Measurements from ENCODE around the gene C2orf80.

C2orf80 gene

DNA sequence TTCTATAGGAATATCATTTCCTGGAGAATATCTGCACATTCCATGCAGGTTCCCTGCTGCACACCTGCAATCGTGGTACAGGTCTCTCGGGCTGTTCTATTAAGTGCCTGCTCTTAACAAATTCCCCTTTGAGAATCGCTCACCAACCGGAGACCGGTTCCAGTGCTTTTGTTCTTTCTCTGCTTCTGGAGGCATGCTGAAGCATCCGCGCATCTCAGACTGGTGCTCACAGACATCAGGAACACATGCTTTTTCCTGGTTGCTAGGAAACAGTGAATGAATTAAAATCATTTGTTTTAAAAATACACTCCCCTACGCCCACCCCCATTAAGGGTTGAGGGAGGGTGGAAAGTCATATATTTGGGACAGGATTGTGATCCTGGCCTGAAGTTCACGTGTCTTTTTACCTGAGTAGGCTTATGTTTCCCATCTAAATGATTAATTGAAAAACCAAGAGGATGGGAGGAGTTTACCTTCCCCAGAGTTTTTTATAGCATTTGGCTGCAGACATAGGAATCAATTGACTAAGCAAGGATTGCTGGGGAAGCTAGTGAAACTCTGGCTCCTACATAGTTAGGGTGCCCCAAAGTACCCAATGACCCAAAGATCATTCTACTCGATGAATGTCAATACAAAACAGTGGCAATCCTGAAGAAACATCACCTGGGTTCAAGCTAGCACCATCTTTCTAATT, at the start of gene C2orf80:
Gene C2orf80, minus strand, starts transcription at position 221 of the 694 bp plus-strand sequence. CDS start 3,044 bp downstream, outside the sequence.
- TF ChIP-seq RAD21 (IDR thresholded peaks at IDR 0.05; ENCODE audit: low read depth) = no peak
- TF ChIP-seq, protein P1, sequence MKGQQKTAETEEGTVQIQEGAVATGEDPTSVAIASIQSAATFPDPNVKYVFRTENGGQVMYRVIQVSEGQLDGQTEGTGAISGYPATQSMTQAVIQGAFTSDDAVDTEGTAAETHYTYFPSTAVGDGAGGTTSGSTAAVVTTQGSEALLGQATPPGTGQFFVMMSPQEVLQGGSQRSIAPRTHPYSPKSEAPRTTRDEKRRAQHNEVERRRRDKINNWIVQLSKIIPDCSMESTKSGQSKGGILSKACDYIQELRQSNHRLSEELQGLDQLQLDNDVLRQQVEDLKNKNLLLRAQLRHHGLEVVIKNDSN (IDR thresholded peaks at IDR 0.05) = no peak
- no peak for TF ChIP-seq EP300 (IDR thresholded peaks at IDR 0.05; ENCODE audit: borderline replicate concordance)
- TF ChIP-seq, protein P2, sequence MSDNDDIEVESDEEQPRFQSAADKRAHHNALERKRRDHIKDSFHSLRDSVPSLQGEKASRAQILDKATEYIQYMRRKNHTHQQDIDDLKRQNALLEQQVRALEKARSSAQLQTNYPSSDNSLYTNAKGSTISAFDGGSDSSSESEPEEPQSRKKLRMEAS (IDR thresholded peaks at IDR 0.05) = no peak
- TF ChIP-seq, protein P3, sequence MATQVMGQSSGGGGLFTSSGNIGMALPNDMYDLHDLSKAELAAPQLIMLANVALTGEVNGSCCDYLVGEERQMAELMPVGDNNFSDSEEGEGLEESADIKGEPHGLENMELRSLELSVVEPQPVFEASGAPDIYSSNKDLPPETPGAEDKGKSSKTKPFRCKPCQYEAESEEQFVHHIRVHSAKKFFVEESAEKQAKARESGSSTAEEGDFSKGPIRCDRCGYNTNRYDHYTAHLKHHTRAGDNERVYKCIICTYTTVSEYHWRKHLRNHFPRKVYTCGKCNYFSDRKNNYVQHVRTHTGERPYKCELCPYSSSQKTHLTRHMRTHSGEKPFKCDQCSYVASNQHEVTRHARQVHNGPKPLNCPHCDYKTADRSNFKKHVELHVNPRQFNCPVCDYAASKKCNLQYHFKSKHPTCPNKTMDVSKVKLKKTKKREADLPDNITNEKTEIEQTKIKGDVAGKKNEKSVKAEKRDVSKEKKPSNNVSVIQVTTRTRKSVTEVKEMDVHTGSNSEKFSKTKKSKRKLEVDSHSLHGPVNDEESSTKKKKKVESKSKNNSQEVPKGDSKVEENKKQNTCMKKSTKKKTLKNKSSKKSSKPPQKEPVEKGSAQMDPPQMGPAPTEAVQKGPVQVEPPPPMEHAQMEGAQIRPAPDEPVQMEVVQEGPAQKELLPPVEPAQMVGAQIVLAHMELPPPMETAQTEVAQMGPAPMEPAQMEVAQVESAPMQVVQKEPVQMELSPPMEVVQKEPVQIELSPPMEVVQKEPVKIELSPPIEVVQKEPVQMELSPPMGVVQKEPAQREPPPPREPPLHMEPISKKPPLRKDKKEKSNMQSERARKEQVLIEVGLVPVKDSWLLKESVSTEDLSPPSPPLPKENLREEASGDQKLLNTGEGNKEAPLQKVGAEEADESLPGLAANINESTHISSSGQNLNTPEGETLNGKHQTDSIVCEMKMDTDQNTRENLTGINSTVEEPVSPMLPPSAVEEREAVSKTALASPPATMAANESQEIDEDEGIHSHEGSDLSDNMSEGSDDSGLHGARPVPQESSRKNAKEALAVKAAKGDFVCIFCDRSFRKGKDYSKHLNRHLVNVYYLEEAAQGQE (IDR thresholded peaks at IDR 0.05; ENCODE audit: low read depth) = no peak
- no peak for TF ChIP-seq YY1 (IDR thresholded peaks at IDR 0.05; ENCODE audit: low read depth)
- no peak for TF ChIP-seq CEBPB (IDR thresholded peaks at IDR 0.05)
- no peak for TF ChIP-seq TAF1 (IDR thresholded peaks at IDR 0.05; ENCODE audit: low read depth)
- TF ChIP-seq NFIC (IDR thresholded peaks at IDR 0.05) = no peak
- TF ChIP-seq TCF12 (IDR thresholded peaks at IDR 0.05; ENCODE audit: low read depth) = no peak
- no peak for TF ChIP-seq FOXM1 (IDR thresholded peaks at IDR 0.05; ENCODE audit: borderline replicate concordance, low read depth)
- TF ChIP-seq TEAD4 (IDR thresholded peaks at IDR 0.05) = no peak
- TF ChIP-seq ZBTB7A (IDR thresholded peaks at IDR 0.05; ENCODE audit: low read depth) = no peak

DNA sequence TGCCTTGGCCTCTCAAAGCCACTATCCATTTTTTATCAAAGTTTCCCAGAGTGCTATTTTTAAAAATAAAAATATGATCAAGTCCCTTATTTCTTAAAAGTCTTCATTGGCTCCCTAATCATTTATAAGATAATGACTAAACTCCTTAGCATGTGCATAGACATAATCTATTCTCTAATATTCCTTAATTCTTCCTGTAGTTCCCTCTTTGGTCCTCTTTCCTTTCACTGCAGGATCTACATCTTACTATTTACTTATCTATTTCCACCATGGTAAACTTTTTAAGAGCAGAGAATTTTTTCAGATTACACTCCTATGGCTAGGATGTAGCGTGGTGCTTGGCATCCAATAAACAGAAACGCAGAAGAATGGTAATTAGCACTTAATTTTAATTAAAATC, 46.0 kb upstream of the C2orf80 start:
- TF ChIP-seq TCF12 (IDR thresholded peaks at IDR 0.05; ENCODE audit: low read depth) (no peak), FOXM1 (IDR thresholded peaks at IDR 0.05; ENCODE audit: borderline replicate concordance, low read depth) (no peak), TEAD4 (IDR thresholded peaks at IDR 0.05) (no peak), CREB1 (IDR thresholded peaks at IDR 0.05; ENCODE audit: low read depth) (no peak), NFIC (IDR thresholded peaks at IDR 0.05) (no peak), YY1 (IDR thresholded peaks at IDR 0.05; ENCODE audit: low read depth) (no peak), CEBPB (IDR thresholded peaks at IDR 0.05) (no peak), EP300 (IDR thresholded peaks at IDR 0.05; ENCODE audit: borderline replicate concordance) (no peak), ZBTB7A (IDR thresholded peaks at IDR 0.05; ENCODE audit: low read depth) (no peak), RAD21 (IDR thresholded peaks at IDR 0.05; ENCODE audit: low read depth) (no peak), EGR1 (IDR thresholded peaks at IDR 0.05) (no peak), TAF1 (IDR thresholded peaks at IDR 0.05; ENCODE audit: low read depth) (no peak)
- TF ChIP-seq, protein P1 (IDR thresholded peaks at IDR 0.05) = no peak
- TF ChIP-seq, protein P3 (IDR thresholded peaks at IDR 0.05; ENCODE audit: low read depth) = no peak
- TF ChIP-seq, protein P2 (IDR thresholded peaks at IDR 0.05) = no peak

DNA sequence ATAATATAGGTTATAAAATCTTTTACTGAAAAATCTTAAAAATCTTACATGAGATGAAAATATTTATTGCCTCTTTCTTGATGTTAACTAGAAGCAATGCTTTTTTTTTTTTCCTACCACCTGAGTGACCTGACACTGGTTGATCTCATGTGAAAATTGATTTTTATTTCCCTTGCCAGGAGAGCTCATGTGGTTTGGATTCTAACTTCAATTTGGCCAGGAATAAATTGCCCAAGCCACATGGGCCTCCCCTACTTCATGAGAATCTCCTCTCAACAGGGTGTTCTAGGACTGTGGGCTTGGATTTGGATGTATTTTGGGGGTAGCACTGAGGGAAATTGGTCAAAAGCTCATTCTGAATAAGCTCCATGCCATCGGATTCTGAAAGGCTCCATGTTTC, 45.0 kb upstream of the C2orf80 start:
- TF ChIP-seq NFIC (IDR thresholded peaks at IDR 0.05) = no peak
- TF ChIP-seq EP300 (IDR thresholded peaks at IDR 0.05; ENCODE audit: borderline replicate concordance) = no peak
- TF ChIP-seq CREB1 (IDR thresholded peaks at IDR 0.05; ENCODE audit: low read depth) = no peak
- TF ChIP-seq TCF12 (IDR thresholded peaks at IDR 0.05; ENCODE audit: low read depth) = no peak
- TF ChIP-seq ZBTB7A (IDR thresholded peaks at IDR 0.05; ENCODE audit: low read depth) = no peak
- TF ChIP-seq FOXM1 (IDR thresholded peaks at IDR 0.05; ENCODE audit: borderline replicate concordance, low read depth) = no peak
- TF ChIP-seq, protein P2 (IDR thresholded peaks at IDR 0.05) = no peak
- TF ChIP-seq, protein P3 (IDR thresholded peaks at IDR 0.05; ENCODE audit: low read depth) = no peak
- no peak for TF ChIP-seq TEAD4 (IDR thresholded peaks at IDR 0.05)
- no peak for TF ChIP-seq EGR1 (IDR thresholded peaks at IDR 0.05)
- TF ChIP-seq CEBPB (IDR thresholded peaks at IDR 0.05) = no peak
- no peak for TF ChIP-seq YY1 (IDR thresholded peaks at IDR 0.05; ENCODE audit: low read depth)
- no peak for TF ChIP-seq RAD21 (IDR thresholded peaks at IDR 0.05; ENCODE audit: low read depth)
- no peak for TF ChIP-seq TAF1 (IDR thresholded peaks at IDR 0.05; ENCODE audit: low read depth)
- TF ChIP-seq, protein P1 (IDR thresholded peaks at IDR 0.05) = no peak
